NCI-H524 treated with DMSO at 0.1 percent for 48 hours (cell line): ENCODE measurements around the gene ADSL.

Source experiments
- DNase-seq: peaks from one replicate; lab custom pipeline; 2025; lab: John Stamatoyannopoulos, UW

ADSL gene

DNA sequence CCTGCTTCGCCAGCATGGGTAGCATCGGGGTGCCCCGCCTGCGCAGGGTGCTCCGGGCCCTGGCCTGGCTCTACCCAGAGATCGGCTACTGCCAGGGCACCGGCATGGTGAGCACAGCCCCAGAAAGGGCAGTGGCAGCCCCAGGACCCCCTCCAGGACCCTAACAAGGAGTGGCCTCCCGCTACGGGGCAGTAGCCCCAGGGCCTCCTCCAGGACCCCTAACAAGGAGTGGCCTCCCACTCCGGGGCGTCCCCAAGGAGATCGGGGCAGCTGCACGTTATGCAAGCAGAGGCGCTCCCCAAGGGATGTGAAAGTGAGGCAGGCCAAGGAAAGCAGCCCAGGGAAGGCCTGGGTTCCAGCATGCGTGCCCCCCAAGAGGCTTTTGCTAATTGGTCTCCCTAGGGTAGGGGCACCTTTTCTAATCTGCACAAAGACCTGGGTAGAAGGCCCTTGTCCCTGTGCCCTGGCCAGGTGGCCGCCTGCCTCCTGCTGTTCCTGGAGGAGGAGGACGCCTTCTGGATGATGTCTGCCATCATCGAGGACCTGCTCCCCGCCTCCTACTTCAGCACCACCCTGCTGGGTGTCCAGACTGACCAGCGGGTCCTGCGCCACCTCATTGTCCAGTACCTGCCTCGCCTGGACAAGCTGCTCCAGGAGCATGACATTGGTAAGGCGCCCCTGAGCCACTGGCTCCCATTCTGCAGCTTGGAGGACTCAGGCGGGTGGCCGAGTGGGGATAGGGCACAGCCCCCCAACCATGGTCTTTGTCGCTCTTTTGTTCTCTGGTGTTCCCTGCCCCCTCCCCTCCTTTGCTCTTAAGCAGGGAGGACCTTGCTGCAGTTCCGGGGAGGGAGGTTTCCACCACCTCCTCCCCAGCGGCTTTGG lies 59.1 kb downstream of the ADSL start:
- no peak for DNase-seq

DNA sequence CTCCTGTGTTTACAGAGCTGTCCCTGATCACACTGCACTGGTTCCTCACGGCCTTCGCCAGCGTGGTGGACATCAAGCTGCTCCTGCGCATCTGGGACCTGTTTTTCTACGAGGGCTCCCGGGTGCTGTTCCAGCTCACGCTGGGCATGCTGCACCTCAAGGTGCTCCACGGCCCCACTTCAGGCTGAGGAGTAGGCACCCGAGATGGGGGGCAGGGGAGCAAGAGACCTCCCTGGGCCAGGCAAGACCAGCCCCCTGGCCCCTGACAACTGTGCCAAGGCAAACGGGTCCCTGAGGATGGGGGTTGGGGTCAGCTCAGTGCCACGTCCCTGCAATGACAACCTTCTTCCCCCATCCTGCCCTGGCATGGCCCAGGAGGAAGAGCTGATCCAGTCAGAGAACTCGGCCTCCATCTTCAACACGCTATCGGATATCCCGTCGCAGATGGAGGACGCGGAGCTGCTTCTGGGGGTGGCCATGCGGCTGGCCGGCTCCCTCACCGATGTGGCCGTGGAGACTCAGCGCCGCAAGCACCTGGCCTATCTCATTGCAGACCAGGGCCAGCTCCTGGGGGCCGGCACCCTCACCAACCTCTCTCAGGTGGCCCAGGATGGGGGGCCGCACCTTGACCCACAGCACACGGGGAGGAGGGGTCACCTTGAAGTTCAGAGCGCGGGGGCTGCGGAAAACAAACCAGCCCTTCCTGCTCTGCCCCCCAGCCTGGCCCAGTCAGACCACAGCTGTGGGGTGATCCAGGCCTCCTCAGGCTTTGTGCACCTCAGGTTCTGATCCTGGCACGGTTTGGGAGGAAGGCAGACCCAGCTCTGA lies 60.0 kb downstream of the ADSL start:
- DNase-seq = no peak

DNA sequence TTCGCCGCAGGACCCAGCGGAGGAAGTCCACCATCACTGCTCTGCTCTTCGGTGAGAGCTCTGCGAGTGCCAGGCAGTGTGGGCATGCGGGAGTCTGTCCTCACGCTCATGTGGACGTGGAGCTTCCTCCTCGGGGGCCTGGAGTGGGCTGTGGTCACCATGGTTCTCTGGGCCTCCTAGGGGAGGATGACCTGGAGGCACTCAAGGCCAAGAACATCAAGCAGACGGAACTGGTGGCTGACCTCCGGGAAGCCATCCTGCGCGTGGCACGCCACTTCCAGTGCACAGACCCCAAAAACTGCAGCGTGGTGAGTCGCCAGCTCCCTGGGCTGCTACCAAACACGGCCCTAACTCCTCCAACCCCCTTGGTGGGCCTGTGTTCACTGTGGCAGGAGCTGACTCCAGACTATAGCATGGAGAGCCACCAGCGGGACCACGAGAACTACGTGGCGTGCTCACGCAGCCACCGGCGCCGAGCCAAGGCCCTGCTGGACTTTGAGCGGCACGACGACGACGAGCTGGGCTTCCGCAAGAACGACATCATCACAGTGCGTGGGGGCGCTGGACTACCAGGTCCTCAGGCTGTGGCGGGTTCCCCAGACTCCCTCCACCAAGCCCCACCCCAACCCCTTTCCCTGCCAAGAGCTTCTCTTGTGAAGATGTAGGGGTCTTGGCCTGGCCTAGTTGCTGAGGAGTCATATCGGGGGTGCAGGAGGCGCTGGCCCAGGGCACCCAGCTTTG lies 60.9 kb downstream of the ADSL start:
- no peak for DNase-seq

DNA sequence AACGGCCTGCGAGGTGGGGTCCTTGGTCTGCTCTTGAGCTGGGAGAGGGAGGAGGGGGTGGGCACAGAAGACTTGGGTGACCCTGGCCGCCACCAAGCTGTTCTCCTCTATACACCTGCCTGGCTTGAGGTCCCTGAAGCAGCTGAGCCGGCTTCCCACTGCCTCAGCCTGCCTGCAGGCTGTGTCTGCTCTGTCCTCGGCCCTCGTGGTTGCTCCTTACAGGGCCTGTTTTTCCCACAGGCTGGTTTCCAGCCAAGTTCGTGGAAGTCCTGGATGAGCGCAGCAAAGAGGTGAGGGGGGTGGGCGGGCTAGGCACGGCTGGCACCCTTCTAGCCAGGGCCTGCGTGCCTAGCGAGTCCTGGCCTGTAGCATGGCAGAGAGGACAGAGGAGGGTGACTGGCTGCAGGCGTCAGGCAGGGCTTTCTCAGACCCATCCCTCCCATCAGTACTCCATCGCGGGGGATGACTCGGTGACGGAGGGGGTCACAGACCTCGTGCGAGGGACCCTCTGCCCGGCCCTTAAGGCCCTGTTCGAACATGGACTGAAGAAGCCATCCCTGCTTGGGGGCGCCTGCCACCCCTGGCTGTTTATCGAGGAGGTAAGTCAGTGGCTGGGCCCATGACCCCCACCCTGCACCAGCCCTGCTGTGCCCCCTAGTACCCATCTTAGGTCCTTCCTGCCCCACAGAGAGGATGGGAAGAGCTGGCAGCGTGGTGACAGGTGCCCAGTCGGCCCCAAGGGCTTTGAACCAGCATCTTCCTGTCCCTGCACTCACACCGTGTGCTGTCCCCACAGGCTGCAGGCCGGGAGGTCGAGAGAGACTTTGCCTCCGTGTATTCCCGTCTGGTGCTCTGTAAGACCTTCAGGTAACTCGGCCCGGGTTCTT lies 61.8 kb downstream of the ADSL start:
- no peak for DNase-seq

DNA sequence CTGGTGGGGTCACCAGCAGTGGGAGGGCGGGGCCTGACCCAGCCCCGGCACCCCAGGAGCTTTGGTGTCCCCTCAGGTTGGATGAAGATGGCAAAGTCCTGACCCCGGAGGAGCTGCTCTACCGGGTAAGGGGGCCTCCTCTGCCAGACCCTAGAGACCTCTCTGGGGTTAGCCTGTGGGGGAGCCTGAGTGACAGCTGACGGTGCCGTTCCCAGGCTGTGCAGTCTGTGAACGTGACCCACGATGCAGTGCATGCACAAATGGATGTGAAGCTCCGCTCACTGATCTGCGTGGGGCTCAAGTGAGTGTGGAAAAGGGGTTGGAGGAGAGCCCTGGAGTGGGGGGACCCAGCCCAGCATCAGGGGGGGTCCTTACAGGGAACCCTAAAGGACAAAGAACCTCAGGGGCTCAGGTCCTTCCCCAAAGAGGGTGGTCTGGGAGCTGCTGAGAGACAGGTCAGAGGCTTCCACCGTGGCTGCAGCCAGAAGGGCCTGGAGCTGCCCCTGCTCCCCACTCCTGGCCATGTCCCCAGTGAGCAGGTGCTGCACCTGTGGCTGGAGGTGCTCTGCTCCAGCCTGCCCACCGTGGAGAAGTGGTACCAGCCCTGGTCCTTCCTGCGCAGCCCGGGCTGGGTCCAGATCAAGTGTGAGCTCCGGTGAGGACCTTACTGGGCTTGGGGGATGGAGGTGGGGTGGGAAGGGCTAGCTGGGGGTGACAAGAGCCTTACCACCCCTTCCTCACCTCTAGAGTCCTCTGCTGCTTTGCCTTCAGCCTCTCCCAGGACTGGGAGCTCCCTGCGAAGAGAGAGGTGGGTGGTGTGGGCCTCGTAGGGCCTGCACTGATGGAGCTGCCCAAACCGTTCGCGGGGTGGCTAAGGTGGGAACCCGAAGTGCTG lies 62.7 kb downstream of the ADSL start:
- DNase-seq = no peak

DNA sequence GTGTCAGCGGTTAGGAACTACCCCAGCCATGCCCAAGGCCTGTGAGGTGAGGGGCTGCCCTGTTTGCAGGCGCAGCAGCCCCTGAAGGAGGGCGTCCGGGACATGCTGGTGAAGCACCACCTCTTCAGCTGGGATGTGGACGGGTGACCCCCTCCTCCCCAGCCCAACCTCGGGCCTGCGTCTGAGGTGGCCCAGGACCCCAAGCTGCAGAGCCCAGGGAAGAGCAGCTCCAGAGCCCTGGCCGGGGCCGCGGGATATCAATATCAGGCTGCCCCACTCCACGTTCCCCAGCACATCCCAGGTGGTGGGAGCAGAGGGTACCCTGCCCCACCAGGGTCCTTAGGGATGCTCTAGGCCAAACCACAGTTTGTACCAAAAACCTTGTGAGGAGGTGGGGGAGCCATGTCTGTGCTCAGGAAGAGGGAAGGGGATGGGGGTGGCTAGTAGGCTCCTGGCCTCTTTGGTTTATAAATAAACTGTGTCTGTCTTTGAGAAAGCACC lies 63.4 kb downstream of the ADSL start:
- DNase-seq = no peak

DNA sequence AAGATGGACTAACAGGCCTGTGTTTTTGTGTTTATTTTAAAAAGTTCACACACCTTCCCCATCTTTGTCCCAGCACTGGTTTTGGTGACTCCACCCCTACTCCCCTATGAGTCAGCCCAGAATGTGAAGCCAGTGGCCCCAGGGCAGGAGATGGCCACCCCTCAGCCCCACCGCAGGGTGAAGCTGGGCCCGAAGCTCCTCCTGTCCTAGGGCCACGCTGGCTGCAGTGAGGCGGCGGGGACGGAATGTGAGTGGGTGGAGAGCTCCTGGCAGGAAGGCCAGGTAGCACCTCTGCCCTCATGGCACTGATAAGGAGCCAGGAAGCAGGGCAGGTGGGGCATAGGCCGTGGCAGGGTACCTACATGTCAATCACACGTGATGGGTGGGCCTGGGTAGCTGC lies 64.0 kb downstream of the ADSL start:
- no peak for DNase-seq

DNA sequence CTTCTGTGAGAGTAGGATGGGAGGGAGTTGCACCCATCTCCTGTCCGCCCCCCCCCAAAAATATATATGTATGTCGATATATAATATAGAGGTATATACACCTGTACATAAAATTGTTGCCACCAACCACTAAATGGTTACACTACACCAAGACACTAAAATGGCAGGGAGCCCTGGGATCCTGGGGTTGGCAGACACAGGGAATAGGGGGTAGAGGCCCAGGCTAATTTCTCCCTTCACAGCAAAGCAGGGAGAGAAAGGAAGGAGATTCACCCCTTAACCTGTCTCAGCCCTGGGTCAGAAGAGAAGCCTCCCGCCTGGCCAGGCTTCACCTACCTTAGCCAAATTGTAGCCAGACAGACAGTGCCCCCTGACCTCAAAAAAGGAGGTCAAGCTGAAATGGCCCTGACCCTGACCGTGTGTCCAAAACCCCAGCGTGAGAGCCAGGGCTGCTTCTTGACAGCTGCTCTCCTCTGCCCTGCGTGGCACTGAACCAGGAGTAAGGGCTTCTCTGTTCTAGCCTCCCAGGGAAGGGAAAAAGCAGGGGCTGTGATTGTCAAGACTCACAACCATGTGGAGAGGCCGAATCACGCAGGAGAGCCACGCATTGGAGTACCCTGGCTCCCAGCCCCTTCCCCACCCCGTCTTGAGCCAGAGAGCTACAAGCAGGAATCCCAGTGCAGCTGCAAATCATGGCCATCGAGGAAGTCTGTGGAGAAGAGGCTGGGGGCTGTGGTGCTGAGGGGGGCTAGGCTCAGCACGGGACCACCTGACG lies 64.6 kb downstream of the ADSL start:
- DNase-seq = no peak

DNA sequence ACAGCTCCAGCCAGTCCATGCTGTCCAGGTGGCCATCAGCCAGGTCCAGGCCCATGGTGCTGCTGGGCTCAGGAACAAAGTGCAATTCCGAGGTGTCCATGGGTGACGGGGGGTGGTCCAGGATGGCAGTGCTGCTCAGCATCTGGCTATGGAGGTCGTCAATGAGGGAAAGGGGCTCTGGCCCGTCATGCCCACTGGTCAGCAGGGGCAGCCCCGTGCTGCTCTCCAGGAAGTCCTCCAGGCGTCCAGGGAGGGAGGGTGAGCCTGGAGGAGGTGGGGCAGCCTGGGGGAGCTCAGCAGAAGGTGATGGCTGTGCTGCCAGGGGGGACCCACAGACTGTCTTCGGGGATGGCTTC lies 65.2 kb downstream of the ADSL start:
- no peak for DNase-seq

DNA sequence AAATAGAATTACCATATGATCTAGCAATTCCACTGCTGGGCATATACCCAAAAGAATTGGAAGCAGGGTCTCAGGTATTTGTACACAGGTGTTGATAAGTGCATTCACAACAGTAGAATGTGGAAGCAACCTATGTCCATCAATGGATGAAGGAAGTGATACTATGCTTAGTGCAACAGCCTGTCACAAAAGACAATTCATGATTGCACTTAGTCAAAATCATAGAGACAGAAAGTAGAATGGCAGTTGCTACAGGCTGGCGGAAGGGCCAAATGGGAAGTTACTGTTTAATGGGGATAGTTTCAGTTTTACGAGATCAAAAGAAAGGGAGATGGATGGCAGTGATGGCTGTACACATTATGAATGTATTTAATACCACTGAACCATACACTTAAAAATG lies 66.1 kb downstream of the ADSL start:
- no peak for DNase-seq

DNA sequence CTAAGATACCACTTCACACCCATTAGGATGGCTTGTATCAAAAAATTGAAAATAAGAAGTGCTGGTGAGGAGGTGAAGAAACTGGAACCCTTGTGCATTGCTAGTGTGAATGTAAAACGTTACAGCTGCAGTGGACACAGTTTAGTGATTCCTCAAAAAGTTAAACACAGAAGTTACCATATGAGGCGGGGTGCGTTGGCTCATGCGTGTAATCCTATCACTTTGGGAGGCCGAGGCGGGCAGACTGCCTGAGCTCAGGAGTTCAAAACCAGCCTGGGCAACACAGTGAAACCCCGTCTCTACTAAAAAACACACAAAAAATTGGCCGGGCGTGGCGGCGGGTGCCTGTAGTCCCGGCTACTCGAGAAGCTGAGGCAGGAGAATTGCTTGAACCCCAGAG lies 67.6 kb downstream of the ADSL start:
- DNase-seq = no peak

DNA sequence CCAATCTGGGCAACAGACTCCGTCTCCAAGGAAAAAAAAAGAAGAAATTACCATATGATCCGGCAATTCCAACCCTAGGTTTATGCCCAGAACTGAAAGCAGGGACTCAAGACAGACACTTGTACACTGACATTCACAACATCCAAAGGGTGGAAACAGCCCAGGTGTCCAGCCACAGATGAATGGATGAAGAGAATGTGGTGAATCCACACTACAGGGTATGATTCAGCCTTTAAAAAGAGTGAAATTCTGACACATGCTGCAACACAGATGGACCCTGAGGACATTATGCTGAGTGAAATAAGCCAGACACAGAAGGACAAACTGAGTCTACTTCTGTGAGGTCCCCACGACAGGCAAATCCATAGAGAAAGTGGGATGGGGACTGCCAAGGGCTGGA lies 68.0 kb downstream of the ADSL start:
- DNase-seq = no peak

DNA sequence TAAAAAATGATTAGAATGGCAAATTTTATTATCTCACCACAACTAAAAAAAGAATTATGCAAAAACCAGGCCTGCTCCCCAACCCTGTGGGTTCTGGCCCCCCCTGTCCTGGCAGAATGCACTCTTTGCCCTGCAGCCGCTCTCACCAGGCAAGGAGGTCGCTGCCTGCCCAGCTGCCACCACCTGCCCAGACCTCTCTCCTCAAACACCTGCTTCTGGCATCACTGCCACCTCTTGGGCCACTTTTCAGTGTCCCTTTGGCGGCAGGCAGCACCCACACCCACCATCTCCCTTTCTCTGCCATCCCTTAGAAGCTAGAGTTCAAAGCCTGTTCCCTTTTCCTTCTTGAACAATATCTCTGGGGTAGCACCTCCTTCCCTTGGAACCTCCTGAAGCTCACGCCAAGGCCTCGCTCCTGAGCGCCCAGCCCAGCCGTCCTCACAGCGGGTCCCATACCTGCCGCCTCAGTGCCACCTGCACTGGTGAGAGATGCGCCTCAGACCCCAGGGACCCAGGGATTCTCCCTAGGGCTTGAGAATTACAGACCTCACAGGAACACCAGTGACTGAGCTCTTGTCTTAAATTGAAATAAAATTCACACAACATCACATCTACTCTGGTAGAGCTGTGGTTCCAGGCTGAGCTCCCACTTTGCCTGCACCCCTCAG lies 68.7 kb downstream of the ADSL start:
- no peak for DNase-seq

DNA sequence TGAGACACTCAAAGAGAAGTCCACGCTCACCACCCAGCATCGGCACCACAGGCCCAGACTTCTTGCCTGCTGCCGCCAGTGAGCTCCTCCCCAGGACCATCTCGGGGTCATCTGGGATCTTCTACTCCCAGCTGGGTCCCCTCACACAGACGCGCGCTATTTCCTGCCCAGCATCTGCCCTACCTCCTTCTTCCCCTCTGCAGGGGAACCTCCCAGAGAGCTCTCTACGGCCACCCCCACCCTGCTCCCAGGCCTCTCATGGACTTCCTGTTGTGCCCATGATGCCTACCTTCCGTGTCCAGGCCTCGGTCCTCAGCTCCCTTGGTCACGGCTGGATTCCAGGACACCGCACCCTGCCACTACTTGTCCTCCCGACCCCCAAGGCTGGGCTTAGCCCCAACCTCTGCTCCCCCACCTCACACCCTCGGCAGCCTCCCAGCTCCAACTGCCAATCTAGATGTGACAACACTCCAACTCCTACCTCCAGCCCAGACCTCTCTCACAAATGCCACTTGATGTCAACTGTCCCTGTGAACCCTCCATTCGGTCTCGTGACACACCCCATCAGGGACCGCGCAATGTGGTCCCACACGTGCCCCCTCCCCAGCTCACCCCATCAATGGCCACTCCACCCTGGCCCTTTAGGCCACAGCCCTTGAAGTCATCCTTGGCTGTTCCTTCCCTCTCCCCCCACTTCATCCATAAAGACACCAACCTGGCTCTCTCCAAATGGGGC lies 69.4 kb downstream of the ADSL start:
- no peak for DNase-seq

DNA sequence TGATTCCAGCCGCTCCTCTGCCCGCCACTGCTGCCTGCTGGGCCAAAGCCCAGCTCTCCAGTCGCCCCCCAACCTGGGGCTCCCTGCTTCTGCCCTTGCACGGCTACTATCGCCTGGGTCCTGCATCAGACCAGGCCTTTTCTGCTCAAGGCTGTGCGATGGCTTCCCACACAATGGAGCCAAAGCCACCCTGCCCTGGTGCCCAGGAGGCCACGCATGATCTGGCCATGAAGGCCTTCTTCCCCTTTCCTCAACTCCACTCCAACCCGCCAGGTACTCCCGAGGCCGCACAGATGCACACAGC lies 69.9 kb downstream of the ADSL start:
- DNase-seq = no peak

DNA sequence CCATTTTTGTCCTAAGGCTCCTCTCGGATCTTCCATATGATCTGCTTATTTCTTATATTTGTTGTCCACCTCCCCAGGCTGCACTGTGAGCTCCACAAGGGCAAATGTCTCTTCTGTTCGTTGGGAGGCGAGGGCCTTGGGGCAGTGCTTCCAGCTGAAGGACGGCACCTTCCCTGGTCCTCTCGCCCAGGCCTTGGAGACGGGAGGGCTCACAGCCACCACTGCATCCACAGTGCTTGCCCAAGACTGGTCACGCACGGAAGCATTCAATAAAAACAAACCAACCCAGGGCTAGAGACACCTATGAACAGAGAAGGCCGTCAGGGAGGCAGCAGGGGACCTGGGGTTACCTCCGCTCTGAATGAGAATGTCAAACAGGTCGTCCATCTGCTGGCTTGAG lies 70.3 kb downstream of the ADSL start:
- no peak for DNase-seq

DNA sequence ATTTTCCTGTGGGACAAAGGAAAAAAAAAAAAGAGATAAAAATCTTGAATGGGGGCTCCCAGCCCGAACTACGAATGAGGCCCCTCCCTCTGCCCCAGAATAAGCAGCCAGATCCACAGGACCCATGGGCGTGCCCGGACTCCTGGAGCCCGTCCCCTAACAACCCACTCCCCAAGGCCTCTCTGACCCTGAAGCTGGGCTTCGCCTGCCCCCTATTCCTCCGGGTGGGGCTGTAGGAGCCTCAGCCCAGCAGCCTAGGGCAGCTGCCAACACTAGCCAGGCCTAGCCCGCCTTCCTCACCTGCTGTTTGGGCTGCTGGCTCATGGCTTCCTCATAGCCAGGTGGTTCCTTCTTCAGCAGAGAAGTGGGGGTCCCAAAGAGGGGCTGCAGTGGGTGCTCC lies 70.7 kb downstream of the ADSL start:
- no peak for DNase-seq

DNA sequence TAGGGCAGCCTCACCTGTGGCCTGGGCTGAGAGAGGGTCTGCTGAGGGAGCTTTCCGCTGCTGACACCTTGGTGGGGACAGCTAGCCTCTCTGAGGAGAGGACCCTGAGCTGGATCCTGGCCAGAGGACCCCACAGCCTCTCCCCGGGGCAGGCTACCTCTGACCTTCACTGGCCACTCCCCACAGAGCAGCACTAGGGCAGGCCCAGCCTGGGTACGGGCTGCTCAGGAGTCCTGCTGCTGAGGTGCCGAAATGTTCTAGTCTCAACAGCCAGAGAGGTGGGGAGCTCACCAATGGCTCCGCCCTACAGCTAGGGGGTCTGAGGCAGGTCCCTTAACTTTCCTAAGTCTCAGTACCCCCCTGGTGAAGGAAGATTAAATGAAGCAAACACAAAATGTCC lies 71.6 kb downstream of the ADSL start:
- no peak for DNase-seq
